A204.1 (cell line): ENCODE data around the gene ZRANB1.

Experiments used
- FAIRE-seq: peaks from 2 replicates; lab custom pipeline; 2012; peaks lifted over from hg19 to GRCh38; lab: Jason Lieb, UNC

The ZRANB1 gene

DNA sequence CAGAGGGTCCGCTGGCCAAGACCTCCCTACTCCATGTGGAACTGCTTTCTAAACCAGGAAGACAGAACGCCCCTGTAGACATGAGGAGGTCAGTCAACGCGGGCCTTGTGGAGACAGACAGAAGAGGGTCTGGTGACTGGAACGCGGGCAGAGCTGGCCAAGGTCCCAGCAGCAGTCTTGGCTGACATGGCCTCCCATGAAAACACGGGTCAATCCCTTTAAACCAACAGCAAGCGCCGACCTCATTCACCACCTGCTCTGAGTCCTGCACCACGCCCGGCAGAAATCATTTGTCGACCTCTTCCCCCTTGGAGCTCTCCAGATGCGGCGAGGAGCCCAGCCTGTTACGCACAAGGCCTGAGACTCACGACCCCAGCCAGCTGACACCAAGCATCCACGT, 78.5 kb downstream of the ZRANB1 start:
- no peak for FAIRE-seq

DNA sequence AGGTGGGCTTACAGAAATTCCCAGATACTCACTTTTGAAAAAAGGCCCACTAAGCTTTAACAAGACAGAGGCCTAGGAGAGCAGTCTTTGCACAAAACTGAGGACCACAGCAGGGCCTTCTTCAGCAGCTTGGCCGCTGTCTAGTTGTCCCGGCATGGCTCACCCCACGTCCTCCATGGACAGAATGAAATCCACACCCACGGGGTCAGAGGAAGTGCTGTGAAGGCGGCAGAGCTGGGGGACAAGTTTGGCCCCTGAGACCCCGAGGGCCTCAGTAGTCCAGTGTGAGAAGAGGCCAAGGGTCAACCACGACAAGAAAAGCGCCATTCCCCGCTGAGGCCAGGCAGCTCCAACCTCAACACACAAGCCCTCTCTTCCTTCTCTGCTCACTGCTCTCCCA, 78.9 kb downstream of the ZRANB1 start:
- FAIRE-seq: no peak

DNA sequence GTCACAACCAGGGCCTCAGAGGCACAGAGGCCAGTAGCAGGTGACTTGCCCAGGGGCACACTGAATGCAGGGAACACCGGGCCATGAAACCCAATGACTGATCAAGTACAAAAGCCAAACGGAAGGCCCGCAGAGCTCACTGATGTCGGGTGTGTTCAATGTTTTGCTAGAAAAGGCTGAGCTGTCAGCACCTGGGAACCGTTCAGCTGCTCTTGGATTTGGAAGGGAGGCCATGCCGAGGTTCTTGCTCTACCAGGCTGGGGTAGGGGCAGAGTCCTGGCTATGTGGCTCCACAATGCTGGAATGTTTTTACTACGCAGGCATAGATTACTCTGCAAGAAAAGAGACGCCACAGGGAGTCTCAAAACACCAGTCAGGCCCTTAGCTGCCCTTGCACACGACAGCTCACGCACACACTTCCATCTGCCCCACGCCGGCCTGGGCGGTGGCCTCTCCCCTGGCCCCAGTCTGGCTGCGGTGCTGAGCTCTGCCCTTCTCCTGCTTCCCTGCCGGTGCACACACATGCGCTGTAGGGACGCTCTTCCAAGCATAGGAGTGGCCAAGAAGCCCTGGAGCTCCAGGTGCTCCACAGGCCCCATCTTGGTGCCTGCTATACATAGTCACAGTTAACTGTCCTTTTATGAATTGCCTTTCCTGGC, 79.9 kb downstream of the ZRANB1 start:
- no peak for FAIRE-seq

DNA sequence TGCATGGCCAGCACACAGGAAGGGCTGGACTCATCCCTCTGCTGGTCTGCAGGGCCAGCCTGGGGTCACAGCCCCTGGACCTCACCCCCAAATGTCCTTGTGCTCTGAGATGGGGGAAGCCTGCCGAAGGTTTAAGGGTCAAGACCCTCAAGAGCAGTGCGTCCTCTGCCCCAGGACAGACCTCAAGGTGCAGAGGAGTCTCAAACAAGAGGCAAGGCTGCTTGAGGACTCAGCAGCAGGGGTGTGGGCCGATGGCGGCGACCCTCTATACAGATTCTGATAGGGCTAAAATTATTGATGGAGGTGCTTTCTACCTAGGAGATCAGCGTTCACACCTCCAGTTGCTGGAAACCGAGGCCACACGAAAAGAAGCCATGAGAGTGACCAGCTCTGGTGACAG, 80.7 kb downstream of the ZRANB1 start:
- FAIRE-seq: no peak

DNA sequence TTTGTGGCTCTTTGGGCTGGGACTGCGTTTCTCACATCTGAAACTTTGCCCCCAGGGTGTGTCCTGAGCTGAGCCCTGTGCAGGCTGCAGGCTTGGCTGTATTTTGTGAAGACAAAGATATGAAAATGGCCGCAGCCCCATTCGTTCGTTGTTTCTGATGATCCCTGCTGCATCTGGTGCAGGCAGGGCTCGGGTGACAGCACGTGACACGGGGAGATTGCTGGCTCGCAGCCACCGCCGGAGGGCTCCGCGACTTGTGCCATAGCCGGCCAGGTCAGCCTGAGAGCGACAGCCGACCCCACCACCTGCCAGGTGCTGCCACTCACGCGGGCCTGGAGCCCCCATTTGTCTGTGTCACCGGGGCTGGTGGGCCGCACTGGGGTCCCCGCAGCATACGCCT, 81.3 kb downstream of the ZRANB1 start:
- FAIRE-seq: no peak

DNA sequence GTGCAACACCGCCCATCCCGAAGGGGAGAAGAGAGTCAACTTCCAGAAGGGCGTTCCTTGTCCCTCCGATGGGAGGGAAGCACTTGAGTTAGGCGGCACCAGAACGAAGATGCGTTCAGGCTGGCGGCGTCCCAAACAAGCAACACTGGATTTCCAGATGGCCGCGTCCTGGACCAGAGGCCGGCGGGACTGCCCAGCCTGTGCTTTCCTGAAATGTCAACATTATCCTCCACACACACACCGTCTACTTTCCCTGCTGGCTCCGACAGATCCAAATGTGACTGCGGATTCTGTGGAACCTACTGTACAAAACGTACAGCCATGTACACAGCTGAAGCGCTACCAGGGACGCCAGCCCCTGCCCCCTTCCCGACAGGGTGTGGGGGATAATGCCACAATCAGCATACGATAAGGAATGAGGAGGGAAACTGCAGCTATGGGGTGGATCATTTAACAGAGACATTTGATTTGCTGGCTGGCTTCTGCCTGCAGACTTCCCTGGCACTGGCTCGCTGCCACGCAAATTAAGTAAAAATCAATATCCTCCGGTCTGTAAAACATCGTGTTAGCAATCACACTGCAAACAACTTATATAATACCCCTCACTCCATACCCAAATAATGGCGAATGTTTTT, 82.1 kb downstream of the ZRANB1 start:
- FAIRE-seq: no peak

DNA sequence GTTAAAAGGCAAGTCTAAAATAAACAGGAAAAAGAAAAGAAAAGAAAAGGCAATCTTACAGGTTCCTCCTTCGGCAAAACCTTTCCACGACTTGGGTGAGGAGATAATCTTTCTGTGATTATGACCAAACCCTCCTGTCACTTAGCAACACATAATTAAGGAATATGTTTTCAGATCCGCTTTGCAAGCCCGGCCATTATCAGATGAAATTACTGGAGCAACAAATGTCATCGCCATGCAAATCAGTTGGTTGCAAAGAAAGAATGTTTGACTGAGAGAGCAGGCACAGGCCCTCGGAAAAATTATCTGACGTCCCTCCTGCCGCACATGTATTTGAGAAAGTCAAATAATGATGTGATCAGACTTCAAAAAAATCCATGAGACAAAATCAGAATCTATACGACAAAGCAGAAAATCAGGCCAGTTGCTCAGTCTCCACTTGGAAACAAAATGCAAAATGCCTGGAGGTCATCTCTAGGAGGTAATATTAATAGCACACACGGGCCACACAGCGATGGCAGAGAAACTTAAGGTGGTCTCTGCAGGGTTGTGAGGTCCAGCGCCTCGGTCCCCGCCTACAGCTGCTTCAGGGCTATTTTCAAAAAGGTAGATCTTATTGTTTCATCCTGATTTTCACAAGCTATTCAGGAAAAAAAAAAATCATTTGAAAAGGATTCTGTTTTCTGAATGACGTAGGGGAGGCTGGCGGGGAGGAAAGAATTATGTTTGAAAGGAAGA, 82.7 kb downstream of the ZRANB1 start:
- no peak for FAIRE-seq

DNA sequence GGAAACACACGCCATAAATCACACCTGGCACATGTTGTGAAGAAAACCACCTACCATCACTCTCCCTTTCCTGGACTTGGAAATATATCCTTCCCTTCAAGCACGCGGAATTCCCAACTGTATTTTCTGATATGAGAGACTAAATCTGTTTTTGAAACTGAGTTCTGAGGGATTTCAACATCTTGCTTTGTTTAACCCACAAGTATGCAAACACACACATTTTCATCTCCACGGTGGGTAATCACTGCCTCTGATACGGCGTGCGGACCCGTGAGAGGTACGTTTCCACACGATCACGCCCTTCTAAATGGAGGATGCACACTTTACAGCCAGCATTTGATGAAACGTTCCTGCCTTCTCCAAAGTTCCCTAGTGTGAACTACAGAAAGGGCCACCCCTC, 83.4 kb downstream of the ZRANB1 start:
- no peak for FAIRE-seq

DNA sequence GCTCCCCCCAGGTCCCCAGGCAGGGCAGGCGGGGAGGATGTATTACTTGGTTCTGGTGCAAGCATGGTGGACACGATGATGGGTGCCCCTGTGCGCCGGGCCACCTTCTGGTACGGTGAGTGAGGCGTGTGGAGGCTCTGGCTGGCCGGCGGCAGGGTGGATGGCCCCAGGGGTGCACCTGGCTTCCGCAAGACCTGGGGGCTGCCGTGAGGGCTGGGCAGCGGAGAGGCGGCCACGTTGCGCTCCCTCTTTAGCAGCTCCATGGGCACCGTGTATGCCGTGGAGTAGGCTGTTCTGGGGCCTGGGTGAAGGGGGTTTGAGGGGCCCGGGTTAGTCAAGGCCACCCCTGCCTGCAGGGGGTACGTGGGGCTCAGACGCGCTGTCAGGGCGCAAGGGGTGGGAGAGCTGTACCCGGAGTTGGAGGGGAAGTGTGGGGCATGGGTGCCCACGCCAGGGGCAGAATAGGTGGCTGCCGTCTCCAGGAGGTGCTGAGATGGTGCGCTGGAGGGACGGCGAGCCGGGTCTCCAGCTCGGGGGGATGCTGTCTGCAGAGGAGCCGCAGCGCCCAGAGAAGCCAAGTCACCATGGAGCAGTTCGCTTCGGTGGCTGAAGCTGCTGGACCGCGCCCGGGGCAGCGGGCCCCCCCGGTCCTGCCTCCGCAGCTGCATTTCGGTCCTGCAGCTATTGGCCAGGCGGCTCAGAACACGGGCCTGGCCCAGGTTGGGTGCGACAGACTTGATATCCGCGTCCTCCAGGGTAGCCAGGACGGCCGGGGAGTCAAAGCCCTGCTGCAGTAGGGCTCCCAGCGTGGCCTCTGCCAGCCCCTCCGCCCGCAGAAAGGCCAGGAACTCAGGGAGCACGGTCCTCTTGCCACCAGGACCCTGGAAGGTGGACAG, 84.4 kb downstream of the ZRANB1 start:
- no peak for FAIRE-seq

DNA sequence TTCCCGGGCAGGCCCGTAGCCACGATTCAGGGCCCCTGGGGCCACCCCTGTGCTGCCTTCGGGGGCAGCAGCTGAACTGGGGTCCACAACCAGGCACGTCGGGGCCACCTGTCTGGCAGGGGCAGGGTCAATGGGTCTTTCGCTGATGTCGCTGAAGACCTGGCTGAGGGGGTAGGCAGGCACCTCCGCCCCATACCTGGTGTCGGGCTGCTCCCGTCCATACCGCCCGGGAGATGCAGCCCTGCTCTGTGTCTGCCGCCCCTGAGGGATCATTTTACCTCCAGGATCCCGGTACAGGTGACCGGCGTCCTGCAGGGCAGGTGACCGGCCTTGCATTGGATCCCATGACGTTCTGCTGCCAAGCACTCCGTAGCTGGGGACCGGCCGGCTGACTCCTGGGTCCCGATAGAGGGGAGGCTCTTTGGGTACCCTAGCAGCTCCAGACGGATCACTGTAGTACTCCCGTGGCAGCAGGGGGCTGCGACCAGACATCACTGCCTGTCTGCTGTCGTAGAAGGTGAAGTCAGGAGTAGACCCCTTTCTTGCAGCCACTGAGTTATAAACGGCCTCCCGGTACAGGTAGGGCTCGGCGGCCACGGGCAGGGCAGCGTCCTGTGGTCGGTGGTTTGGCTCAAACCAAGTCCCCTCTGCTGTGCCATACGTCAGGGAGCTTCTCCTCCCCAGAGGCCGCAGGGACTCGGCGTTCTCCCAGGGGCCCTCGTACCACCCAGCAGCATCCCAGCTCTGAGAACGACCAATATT, 85.2 kb downstream of the ZRANB1 start:
- no peak for FAIRE-seq

DNA sequence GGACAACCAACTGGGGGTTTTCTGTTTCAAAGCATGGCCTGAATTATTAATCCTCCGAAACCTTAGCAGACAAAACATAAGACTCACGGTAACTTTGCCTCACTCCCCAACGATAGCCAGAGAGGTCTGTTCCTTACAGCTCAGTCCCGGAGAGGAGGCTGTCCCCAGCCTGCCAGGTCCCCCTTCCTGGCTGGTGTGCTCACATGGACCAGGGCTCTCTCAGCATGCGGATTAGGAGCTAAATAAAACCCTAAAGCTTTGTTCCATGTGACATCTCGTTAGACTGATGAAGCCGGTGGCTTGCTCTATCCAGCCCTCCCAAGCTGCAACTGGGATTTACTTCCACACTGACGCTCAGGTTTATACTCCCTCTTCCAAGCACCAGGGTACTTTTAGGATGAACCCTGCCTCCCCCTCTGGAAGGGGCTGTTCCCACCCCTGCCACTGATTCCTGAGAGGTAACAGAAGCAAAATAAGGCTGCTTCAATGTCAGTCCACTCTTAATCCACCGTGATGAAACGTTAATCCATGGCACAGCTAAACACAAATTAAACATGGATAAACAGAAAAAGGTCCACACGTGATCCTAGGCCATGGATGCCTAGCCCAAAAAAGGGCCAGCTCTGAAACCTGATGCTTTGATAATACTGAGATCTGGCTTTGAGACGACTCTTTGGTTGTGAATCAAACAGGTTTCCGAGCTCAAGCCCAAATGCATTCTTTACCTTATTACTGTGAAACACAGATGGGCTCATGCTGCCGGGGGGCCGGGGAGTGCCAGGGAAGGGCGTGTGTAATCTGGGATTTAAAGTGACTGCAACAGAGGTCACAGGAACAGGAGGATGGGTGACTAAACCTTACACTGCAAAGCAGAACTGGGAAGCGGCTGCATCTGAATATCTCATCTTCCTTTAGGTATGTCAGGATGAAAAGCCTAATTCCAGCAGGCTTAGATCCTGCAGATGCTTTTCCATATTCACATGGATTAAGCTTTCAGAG, 86.2 kb downstream of the ZRANB1 start:
- FAIRE-seq: no peak

DNA sequence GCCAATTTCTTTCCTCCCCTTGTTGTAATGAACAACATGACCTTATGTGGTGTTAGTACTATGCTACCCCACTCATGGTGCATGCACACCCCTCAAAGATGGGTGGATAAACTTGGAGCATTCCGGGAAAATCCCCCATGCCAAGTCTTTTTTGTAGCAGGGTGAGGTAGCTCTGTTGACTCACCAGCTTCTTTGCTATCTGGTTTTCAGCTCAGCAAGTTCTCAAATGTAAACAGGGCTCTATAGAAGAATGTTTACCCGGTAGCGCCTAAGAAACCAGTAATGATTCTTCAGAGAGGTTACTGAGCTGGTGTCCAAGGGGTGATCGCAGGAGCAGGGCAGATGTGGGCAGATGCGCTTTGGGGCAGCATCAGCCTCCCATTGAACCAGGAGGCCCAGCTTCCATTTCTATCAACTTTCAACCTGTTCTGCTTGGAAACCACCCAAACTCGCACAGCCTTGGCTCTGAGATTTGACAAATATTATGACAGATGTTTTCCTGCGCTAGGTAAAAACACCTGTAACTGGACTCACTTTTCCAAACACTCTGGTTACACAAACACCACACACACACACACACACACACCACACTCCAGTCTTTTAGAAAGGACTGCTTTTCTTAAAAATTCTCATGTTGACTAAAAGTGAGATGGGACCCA, 87.8 kb downstream of the ZRANB1 start:
- FAIRE-seq: no peak

DNA sequence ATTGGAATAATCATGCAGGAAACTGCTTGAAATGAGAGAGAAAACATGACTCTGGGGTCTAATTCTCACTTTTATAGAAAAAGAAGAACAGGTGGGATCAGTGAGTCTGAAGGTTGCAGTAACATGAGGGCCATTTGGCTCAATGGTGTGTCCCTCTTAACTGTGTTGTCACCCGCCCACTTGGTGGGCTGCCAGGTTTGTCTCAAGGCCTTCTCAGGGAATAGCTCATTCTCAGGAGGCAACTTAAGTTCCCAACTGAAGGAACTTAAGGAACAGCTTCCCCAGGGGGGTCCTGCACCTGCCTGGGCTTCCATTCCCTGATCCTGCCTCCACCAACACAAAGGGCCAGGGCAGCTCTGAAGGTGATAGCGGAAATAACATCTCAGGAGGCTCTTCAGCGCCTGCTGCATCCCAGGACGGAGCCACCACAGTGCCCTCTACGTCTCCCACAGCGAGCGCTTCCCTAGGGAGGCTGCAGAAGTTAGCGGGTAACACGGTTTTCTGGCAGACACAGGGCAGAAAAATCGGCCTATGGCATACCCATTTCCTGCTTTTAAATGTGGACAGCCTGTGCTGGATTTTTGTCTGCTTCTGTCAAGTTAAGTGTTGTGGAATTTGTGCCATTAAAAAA, 88.8 kb downstream of the ZRANB1 start:
- FAIRE-seq: no peak

DNA sequence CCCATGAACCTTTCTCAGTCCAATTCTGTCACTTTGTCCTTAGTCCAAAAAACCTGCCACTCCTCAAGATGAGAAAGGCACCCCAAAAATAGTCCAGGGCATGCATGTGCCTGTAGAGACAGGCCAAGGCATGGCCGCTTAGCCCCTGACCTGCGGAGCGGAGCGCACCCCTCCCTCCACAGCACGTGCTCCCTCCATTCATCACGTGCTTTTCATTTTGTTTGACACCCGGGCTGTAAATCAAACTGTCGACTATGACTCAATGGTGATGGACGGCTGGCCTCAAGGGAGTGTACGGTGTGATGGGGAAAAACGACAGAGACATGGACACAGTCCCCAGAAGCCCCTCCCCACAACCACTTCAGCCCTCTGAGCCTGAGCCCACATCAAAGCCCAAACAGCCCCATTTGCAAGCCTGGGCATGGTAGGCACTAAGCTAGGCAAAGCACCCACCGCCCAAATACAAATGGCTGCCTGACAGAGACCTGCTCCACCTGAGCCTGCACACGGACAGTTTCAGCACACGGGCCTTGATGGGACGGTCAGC, 90.6 kb downstream of the ZRANB1 start:
- no peak for FAIRE-seq

DNA sequence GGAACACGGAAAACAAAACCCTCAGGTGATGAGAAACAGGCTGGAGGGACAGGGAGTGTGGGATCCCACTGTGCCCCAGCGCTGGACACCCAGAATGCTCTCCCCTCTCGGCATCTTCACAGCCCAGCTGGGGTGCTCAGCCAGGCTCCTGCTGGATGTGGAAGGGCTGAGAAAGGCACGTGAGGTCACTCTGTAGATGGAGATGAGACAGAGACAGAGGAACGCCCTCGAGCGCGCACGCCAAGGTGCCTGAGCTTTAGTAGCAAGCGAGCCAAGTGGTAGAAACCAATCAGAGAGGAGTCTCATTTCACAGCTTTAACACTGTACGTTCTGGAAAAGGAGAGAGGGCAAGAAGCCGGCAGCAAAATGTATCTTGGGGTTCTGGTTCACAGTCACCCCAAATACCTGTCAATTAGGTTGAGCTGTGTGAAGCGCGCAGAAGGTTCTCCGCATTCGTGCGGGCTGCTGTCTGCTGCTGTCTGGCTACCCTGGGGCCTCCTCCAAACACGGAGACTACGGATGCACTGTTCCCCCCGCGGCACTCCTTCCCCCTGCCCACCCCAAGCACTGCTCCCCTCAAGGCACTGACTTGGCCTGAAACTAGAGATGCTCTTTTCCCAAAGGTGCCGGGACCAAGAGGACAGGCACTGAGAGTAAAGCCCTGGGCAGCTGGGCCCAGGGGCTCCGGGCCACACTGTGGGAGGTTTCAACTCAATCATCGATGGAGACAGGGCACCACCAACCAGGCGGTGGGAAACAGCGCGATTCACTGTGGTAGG, 91.4 kb downstream of the ZRANB1 start:
- no peak for FAIRE-seq

DNA sequence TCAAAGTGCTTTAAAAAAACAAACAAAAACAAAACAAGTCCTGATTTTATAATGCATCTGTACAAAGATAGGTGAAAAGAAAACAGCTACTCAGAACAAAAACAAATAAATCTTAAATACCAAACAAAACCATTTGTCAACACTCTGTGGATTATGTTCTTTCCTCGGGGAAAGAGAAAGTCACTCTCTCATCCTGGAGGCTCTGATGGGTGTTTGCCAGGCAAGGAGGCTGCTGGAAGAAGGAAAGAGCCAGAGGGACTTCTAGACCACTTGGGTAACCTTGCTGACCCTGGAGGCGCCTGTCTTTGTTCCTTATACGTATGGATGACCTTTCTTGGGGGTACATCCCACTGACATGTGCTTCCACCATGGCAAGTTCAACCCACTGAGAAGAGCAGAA, 92.8 kb downstream of the ZRANB1 start:
- no peak for FAIRE-seq

DNA sequence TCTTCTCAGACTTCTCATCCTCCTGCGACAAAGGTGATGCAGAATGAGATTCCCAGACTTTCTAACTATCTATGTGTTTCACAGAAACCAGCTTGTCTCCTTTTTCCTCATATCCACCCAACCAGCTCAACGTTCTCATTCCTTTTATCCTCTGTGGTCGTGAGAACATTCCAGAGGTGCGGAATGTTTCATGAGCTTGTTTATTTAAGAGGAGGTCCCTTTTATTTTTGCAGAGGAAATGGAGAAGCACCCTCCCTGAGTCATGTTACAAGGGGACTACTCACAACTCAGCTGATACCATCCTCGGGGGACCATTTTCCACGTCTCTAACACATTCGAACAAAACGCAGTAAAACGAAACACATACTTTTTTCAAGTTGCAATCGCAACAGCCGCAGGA, 93.2 kb downstream of the ZRANB1 start:
- no peak for FAIRE-seq

DNA sequence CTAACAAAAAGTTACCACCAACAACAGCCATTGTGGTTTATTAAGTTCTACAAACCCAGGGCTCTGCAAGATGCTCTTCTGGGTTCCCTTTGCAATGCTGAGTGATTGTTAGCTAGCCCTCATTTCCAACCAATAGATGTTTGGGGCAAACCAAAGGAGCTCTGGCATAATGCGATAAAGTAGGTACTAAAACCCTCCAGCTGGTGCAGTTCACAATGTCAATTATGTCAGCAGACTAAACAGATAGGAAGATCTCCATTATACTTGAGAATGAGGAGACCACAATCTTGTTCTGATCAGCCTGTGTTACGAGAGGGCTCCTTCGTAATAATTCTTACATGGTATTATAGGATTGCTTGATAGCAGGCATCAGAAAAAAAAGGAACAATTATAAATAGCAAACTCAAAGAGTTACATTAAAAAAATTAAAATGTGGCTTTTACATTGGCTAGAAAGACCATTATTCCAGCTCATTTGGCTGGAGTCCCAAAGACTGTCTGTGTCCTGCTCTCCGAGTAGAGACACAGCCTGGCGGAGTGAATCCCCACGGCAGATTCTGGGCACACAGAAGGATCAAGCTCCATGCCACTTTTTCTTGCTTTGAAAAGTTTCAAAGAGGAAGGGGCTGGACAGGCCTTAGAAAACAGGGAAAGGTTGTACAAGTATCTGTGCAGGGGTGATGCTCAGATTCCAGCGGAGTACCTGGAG, 93.8 kb downstream of the ZRANB1 start:
- no peak for FAIRE-seq
